K562 (cell line): Measurements from ENCODE around the gene KCNJ10. TPM values are rescaled to one million over a fixed set of nuclear protein-coding genes. Genes with fewer than 3 reads are reported as not detected.

Experiments used
- ATAC-seq: fragments of 200-7000 bp; cut with Tn5 transposase; 3 replicates; pipeline ENCODE4 v1.9.1; 2020; ENCODE audit warnings: moderate library complexity
- BruUV-seq: library from RNA; stranded (reverse); fragments of 400-500 nt; replicated peaks from 2 replicates; lab custom pipeline; 2021; lab: Mats Ljungman, UMichigan
- CTCF ChIA-PET: fragments of 300-600 bp; formaldehyde crosslinking; extraction: SDS; loops from one replicate; lab custom pipeline; 2021; ENCODE audit warnings: low intra/inter-chr PET ratio; lab: Yijun Ruan, JAX
- POLR2A ChIA-PET: fragments of 300-600, 350-650 bp; sonication (Branson Sonifier 250); formaldehyde crosslinking; extraction: SDS; loops from one replicate; lab custom pipeline; 2021; ENCODE audit warnings: antibody characterized with exemption, inconsistent platforms; lab: Yijun Ruan, JAX
- DNase-seq, 4 experiments: peaks; one replicate each; pipeline versions ENCODE4 v3.0.0 to v3.0.0-alpha.2; 2011 to 2018; ENCODE audit warnings: low spot score in 3 of 4, mixed read lengths in 3 of 4; ENCODE audit errors: extremely low read depth in 1 of 4
- FAIRE-seq: peaks from 2 replicates; lab custom pipeline; 2011; peaks lifted over from hg19 to GRCh38; lab: Jason Lieb, UNC
- H2AFZ ChIP-seq: 2 replicates; pipeline ENCODE4 v1.6.0; 2011; ENCODE audit warnings: low read depth, low read length, control low read depth, inconsistent platforms
- H3K27ac ChIP-seq: fragments of 200-600 bp; 3 replicates; pipeline ENCODE4 v1.8.0; 2011; ENCODE audit warnings: low read depth, mild to moderate bottlenecking, control low read depth, inconsistent platforms, low read length, moderate library complexity, mixed read lengths; ENCODE audit errors: extremely low read depth
- H3K27me3 ChIP-seq, 2 experiments: fragments of 300-600 bp in 1 of 2; 2 replicates in 1 of 2; 3 replicates in 1 of 2; pipeline versions ENCODE4 v1.6.0 to v1.8.0; 2011; ENCODE audit warnings: inconsistent platforms in 2 of 2, low read length in 2 of 2, mild to moderate bottlenecking in 1 of 2, mixed read lengths in 1 of 2, moderate library complexity in 1 of 2; ENCODE audit not compliant: control insufficient read depth in 2 of 2, insufficient read depth in 2 of 2
- H3K36me3 ChIP-seq: fragments of 300-600 bp; 3 replicates; pipeline ENCODE4 v1.8.0; 2011; ENCODE audit warnings: mild to moderate bottlenecking, low read length, inconsistent platforms; ENCODE audit not compliant: control insufficient read depth, insufficient read depth
- H3K4me1 ChIP-seq, 2 experiments: fragments of 200-600 bp in 1 of 2; replicated peaks in 1 of 2; 2 replicates in 1 of 2; 3 replicates in 1 of 2; pipeline versions ENCODE4 v1.5.1 to v1.8.0; 2011; ENCODE audit warnings: inconsistent platforms in 2 of 2, low read length in 2 of 2, mild to moderate bottlenecking in 1 of 2, mixed read lengths in 1 of 2, moderate library complexity in 1 of 2; ENCODE audit not compliant: control insufficient read depth in 2 of 2, insufficient read depth in 2 of 2
- H3K4me2 ChIP-seq: 2 replicates; pipeline ENCODE4 v1.6.1; 2011; ENCODE audit warnings: low read length, control low read depth, inconsistent platforms, mixed read lengths; ENCODE audit not compliant: insufficient read depth
- H3K4me3 ChIP-seq: fragments of 200-600 bp; sonication (generic), shearing (Covaris generic); 2 replicates; pipeline ENCODE4 v1.5.1; 2016; ENCODE audit warnings: control low read depth, inconsistent platforms
- H3K79me2 ChIP-seq: fragments of 200-600 bp; 3 replicates; pipeline ENCODE4 v1.8.0; 2011; ENCODE audit warnings: low read length, inconsistent platforms; ENCODE audit not compliant: control insufficient read depth, insufficient read depth
- H3K9ac ChIP-seq, 2 experiments: 2 replicates each; pipeline versions ENCODE4 v1.6.0 to v1.6.1; 2011; ENCODE audit warnings: low read depth in 2 of 2, low read length in 2 of 2, control low read depth in 1 of 2, inconsistent platforms in 1 of 2, mild to moderate bottlenecking in 1 of 2, mixed read lengths in 1 of 2; ENCODE audit not compliant: insufficient read depth in 1 of 2
- H3K9me1 ChIP-seq: one replicate; pipeline ENCODE4 v1.6.0; 2011; ENCODE audit warnings: inconsistent platforms, mild to moderate bottlenecking, low read length, moderate library complexity; ENCODE audit not compliant: control insufficient read depth, insufficient read depth
- H3K9me3 ChIP-seq: replicated peaks from 2 replicates; pipeline ENCODE4 v1.5.1; 2011; ENCODE audit warnings: low read depth, low read length, inconsistent platforms; ENCODE audit not compliant: control insufficient read depth, insufficient read depth
- H4K20me1 ChIP-seq: replicated peaks from 2 replicates; pipeline ENCODE4 v1.6.1; 2011; ENCODE audit warnings: low read length, inconsistent platforms, mixed read lengths; ENCODE audit not compliant: control insufficient read depth, insufficient read depth
- GATAD2B ChIP-seq: fragments of 450-650 bp; IDR thresholded peaks from 2 replicates; pipeline ENCODE4 v1.6.1; 2017; ENCODE audit warnings: mild to moderate bottlenecking, borderline replicate concordance
- GTF2A2 ChIP-seq: IDR thresholded peaks from 2 replicates; pipeline ENCODE4 v1.6.1; 2016; ENCODE audit warnings: mild to moderate bottlenecking, missing genetic modification characterization, missing compliant biosample characterization
- ZFPM2 ChIP-seq: fragments of 250-450 bp; sonication (Bioruptor Pico); IDR thresholded peaks from 2 replicates; pipeline ENCODE4 v1.5.1; 2022; ENCODE audit warnings: mild to moderate bottlenecking
- ZFX ChIP-seq: sonication (generic); formaldehyde crosslinking; IDR thresholded peaks from 2 replicates; pipeline ENCODE4 v1.8.0; 2022; ENCODE audit warnings: mild to moderate bottlenecking, missing genetic modification reagents, moderate library complexity
- ZNF507 ChIP-seq: conservative IDR thresholded peaks from 2 replicates; pipeline ENCODE4 v1.6.1; 2017; ENCODE audit warnings: missing genetic modification characterization, missing compliant biosample characterization
- WGBS: fragments of 100-300 bp; shearing (Covaris generic); methylation state at CpG from one replicate; pipeline ENCODE4 v1.1.6; 2016; ENCODE audit warnings: low coverage, mixed read lengths; ENCODE audit not compliant: insufficient coverage; ENCODE audit errors: missing lambda C conversion rate; 5-methylcytosine and 5-hydroxymethylcytosine counted together
- in situ Hi-C: fragments of 300-500 bp; cut with MboI; formaldehyde crosslinking; loops from 4 replicates; pipeline ENCODE4 v1.15.0; 2018; ENCODE audit warnings: inconsistent platforms, mixed read lengths
- intact Hi-C: fragments of 100-400 bp; cut with micrococcal nuclease; formaldehyde crosslinking; loops from 2 replicates; pipeline ENCODE4 v1.14.2; 2022
- polyA plus RNA-seq, 8 experiments: library from polyadenylated mRNA; depleted of rRNA in 4 of 8; stranded (reverse) in 5 of 8; unstranded in 3 of 8; fragments of >200 nt; fragmentation: Nextera tagmentation in 2 of 8; fragmentation: Illumina TruSeq in 1 of 8; extraction: Ambion mirVana in 2 of 8; extraction: Trizol in 1 of 8; gene quantifications; 2 replicates each; pipeline versions ENCODE4 v1.2.1 to v1.2.3, GENCODE V29; 2011 to 2014; ENCODE audit warnings: inconsistent platforms in 1 of 8, missing spikeins in 1 of 8
- total RNA-seq, 7 experiments: library from RNA; depleted of rRNA in 6 of 7; stranded (reverse); fragments of >200 nt in 6 of 7; fragmentation: Illumina TruSeq in 2 of 7; extraction: Trizol in 2 of 7; gene quantifications; 2 replicates each; pipeline versions ENCODE4 v1.2.1 to v1.2.3, GENCODE V29; 2011 to 2021; ENCODE audit warnings: low replicate concordance in 1 of 7
- TF ChIP-seq, protein P1 (sequence below), 2 experiments: fragments of 450-650 bp in 1 of 2; IDR thresholded peaks; 2 replicates each; pipeline ENCODE4 v1.6.1; 2011 to 2017; ENCODE audit warnings: low read depth in 2 of 2, antibody characterized with exemption in 1 of 2, borderline replicate concordance in 1 of 2, low read length in 1 of 2, mild to moderate bottlenecking in 1 of 2, mixed read lengths in 1 of 2; ENCODE audit not compliant: control insufficient read depth in 1 of 2
- TF ChIP-seq, protein P2 (sequence below), 2 experiments: fragments of 450-650 bp; conservative IDR thresholded peaks; 2 replicates each; pipeline ENCODE4 v1.6.1; 2017; ENCODE audit warnings: mild to moderate bottlenecking in 2 of 2, moderate library complexity in 2 of 2
- TF ChIP-seq, protein P3 (sequence below): fragments of 150-350 bp; IDR thresholded peaks from 2 replicates; pipeline ENCODE4 v1.6.1; 2014; ENCODE audit warnings: low read depth, mild to moderate bottlenecking, low read length, borderline replicate concordance
- TF ChIP-seq, protein P4 (sequence below): fragments of 250-450 bp; sonication (Bioruptor Pico); IDR thresholded peaks from 2 replicates; pipeline ENCODE4 v1.5.0; 2021
- TF ChIP-seq, protein P5 (sequence below): fragments of 250-450 bp; sonication (Bioruptor Pico); IDR thresholded peaks from 2 replicates; pipeline ENCODE4 v1.4.0; 2020

KCNJ10 gene
- total and polyA plus RNA-seq, 9 of the 15 experiments (the other 6 are each of a cell fraction or from before 2014, with no cell fraction given): 0.06 to 0.11 TPM; not detected in 7

DNA sequence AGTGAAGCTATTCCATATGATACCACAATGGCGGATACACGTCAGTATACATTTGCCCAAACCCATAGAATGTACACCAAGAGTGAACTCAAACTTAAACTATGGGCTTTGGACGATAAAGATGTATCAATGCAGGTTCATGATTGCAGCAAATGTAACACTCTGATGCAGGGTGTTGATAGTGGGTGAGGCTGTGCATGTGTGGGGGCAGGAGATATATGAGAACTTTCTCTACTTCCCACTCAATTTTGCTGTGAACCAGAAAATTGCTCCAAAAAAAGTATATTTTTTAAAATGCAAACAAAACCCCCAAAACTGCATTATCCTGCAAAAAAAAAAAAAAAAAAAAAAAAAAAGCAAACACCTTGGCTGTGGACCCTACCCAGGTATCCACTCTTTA is 49.0 kb upstream of the KCNJ10 start (continued):
- TF ChIP-seq, protein P1, sequence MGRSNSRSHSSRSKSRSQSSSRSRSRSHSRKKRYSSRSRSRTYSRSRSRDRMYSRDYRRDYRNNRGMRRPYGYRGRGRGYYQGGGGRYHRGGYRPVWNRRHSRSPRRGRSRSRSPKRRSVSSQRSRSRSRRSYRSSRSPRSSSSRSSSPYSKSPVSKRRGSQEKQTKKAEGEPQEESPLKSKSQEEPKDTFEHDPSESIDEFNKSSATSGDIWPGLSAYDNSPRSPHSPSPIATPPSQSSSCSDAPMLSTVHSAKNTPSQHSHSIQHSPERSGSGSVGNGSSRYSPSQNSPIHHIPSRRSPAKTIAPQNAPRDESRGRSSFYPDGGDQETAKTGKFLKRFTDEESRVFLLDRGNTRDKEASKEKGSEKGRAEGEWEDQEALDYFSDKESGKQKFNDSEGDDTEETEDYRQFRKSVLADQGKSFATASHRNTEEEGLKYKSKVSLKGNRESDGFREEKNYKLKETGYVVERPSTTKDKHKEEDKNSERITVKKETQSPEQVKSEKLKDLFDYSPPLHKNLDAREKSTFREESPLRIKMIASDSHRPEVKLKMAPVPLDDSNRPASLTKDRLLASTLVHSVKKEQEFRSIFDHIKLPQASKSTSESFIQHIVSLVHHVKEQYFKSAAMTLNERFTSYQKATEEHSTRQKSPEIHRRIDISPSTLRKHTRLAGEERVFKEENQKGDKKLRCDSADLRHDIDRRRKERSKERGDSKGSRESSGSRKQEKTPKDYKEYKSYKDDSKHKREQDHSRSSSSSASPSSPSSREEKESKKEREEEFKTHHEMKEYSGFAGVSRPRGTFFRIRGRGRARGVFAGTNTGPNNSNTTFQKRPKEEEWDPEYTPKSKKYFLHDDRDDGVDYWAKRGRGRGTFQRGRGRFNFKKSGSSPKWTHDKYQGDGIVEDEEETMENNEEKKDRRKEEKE (IDR thresholded peaks at IDR 0.05; ENCODE audit: borderline replicate concordance in 1 of 2, control insufficient read depth in 1 of 2, low read depth in 2 of 2, low read length in 1 of 2): no peak

DNA sequence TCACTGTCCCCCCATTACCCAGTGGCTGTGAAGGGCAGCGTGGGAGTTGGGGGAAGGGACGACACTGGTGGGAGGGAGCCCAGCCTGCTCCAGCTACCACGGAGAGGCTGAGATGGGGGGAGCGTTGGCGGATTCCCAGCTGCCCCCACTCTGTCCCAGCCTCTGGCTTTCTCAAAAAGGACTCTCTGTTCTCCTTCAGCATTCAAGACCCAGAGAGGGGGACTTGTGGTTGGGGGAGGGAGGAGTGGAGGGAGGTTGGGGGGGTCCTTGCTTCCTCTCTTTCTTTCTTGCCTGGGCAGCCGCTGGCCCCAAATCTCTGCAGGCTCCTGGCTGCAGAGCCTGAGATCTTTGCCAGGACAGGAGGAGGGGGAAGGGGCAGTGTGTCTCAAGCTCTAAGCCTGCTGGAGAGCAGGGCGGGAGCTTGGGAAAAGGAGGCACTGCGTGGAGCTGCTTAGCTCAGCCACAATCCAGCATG is 47.8 kb upstream of the KCNJ10 start:
- no peaks in the 10 kb centered on the region for H3K36me3 ChIP-seq
- H3K4me1 ChIP-seq: no peaks in the 10 kb centered on the region; a peak in 1 of 5 replicates
- H3K9me3 ChIP-seq: no peaks in the 10 kb centered on the region
- H3K9me1 ChIP-seq: no peaks in the 10 kb centered on the region
- no peaks in the 10 kb centered on the region for H3K79me2 ChIP-seq
- no peak for ATAC-seq
- H2AFZ ChIP-seq: no peak overlapping the region
- H3K27me3 ChIP-seq: peaks cover 25 to 60% of the 10 kb centered on the region in 2 experiments
- in situ Hi-C loops (no loop called here), intact Hi-C loops (no loop called here)
- no TSS peak for BruUV-seq
- no peak for DNase-seq
- H3K4me2 ChIP-seq: no peak overlapping the region
- POLR2A ChIA-PET: no interaction called here
- CTCF ChIA-PET: no interaction called here
- FAIRE-seq: no peak
- WGBS: 2% methylated on average over 7 of the region's 8 CpGs
- H3K4me3 ChIP-seq: no peak overlapping the region
- H3K9ac ChIP-seq: no peak overlapping the region
- H3K27ac ChIP-seq: no peak overlapping the region
- no peaks in the 10 kb centered on the region for H4K20me1 ChIP-seq
- TF ChIP-seq, protein P2, sequence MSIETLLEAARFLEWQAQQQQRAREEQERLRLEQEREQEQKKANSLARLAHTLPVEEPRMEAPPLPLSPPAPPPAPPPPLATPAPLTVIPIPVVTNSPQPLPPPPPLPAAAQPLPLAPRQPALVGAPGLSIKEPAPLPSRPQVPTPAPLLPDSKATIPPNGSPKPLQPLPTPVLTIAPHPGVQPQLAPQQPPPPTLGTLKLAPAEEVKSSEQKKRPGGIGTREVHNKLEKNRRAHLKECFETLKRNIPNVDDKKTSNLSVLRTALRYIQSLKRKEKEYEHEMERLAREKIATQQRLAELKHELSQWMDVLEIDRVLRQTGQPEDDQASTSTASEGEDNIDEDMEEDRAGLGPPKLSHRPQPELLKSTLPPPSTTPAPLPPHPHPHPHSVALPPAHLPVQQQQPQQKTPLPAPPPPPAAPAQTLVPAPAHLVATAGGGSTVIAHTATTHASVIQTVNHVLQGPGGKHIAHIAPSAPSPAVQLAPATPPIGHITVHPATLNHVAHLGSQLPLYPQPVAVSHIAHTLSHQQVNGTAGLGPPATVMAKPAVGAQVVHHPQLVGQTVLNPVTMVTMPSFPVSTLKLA (conservative IDR thresholded peaks at IDR 0.05): no peak
- TF ChIP-seq, protein P3, sequence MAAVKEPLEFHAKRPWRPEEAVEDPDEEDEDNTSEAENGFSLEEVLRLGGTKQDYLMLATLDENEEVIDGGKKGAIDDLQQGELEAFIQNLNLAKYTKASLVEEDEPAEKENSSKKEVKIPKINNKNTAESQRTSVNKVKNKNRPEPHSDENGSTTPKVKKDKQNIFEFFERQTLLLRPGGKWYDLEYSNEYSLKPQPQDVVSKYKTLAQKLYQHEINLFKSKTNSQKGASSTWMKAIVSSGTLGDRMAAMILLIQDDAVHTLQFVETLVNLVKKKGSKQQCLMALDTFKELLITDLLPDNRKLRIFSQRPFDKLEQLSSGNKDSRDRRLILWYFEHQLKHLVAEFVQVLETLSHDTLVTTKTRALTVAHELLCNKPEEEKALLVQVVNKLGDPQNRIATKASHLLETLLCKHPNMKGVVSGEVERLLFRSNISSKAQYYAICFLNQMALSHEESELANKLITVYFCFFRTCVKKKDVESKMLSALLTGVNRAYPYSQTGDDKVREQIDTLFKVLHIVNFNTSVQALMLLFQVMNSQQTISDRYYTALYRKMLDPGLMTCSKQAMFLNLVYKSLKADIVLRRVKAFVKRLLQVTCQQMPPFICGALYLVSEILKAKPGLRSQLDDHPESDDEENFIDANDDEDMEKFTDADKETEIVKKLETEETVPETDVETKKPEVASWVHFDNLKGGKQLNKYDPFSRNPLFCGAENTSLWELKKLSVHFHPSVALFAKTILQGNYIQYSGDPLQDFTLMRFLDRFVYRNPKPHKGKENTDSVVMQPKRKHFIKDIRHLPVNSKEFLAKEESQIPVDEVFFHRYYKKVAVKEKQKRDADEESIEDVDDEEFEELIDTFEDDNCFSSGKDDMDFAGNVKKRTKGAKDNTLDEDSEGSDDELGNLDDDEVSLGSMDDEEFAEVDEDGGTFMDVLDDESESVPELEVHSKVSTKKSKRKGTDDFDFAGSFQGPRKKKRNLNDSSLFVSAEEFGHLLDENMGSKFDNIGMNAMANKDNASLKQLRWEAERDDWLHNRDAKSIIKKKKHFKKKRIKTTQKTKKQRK: no peak
- TF ChIP-seq ZFX (CRISPR knock-in tag): no peak
- TF ChIP-seq, protein P4, sequence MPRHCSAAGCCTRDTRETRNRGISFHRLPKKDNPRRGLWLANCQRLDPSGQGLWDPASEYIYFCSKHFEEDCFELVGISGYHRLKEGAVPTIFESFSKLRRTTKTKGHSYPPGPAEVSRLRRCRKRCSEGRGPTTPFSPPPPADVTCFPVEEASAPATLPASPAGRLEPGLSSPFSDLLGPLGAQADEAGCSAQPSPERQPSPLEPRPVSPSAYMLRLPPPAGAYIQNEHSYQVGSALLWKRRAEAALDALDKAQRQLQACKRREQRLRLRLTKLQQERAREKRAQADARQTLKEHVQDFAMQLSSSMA: no peak
- TF ChIP-seq, protein P5, sequence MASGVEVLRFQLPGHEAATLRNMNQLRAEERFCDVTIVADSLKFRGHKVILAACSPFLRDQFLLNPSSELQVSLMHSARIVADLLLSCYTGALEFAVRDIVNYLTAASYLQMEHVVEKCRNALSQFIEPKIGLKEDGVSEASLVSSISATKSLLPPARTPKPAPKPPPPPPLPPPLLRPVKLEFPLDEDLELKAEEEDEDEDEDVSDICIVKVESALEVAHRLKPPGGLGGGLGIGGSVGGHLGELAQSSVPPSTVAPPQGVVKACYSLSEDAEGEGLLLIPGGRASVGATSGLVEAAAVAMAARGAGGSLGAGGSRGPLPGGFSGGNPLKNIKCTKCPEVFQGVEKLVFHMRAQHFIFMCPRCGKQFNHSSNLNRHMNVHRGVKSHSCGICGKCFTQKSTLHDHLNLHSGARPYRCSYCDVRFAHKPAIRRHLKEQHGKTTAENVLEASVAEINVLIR: no peak
- TF ChIP-seq GATAD2B: no peak
- no peak for TF ChIP-seq ZFPM2 (CRISPR knock-in tag)
- TF ChIP-seq GTF2A2 (tag): no peak
- no peak for TF ChIP-seq ZNF507 (tag)
